Sigmoid colon (tissue), 7 donors: Measurements from ENCODE around the gene ZNF593OS. TPM values are rescaled to one million over a fixed set of nuclear protein-coding genes. Genes with fewer than 3 reads are reported as not detected.

Experiments
- DNase-seq: peaks from one replicate; pipeline ENCODE4 v3.0.0-alpha.2; 2019
- H3K27ac ChIP-seq, 4 donors: fragments of 200-600 bp; sonication (generic); one replicate each; pipeline ENCODE4 v1.5.1; 2016 to 2019; ENCODE audit warnings: mild to moderate bottlenecking in 1 of 4
- H3K27me3 ChIP-seq, 3 donors: fragments of 200-600 bp; sonication (generic); one replicate each; pipeline ENCODE4 v1.5.1; 2019; ENCODE audit warnings: mild to moderate bottlenecking in 1 of 3
- H3K36me3 ChIP-seq, 4 donors: fragments of 200-600 bp; sonication (generic); one replicate each; pipeline ENCODE4 v1.5.1; 2016 to 2019
- H3K4me1 ChIP-seq, 4 donors: fragments of 200-600 bp; sonication (generic); one replicate each; pipeline ENCODE4 v1.5.1; 2017 to 2019
- H3K4me3 ChIP-seq, 4 donors: fragments of 200-600 bp; sonication (generic); one replicate each; pipeline ENCODE4 v1.5.1; 2017 to 2019; ENCODE audit warnings: mild to moderate bottlenecking in 2 of 4, moderate library complexity in 1 of 4
- H3K9me3 ChIP-seq, 4 donors: fragments of 200-600 bp in 3 of 4; sonication (generic) in 3 of 4; one replicate each; pipeline versions ENCODE4 v1.5.1 to v1.6.1; 2013 to 2019
- EP300 ChIP-seq, 4 donors: sonication (generic); formaldehyde crosslinking; IDR thresholded peaks; one replicate each; pipeline ENCODE4 v1.6.1; 2017; ENCODE audit warnings: antibody characterized with exemption in 4 of 4
- POLR2A ChIP-seq, 2 donors: fragments of 450-650 bp; IDR thresholded peaks; one replicate each; pipeline ENCODE4 v1.6.1; 2016; ENCODE audit warnings: antibody characterized with exemption in 2 of 2, mild to moderate bottlenecking in 2 of 2, moderate library complexity in 2 of 2
- POLR2AphosphoS5 ChIP-seq, 4 donors: sonication (generic); formaldehyde crosslinking; IDR thresholded peaks; one replicate each; pipeline ENCODE4 v1.6.1; 2017; ENCODE audit warnings: antibody characterized with exemption in 4 of 4
- WGBS, 2 donors: extraction: QIAGEN DNeasy Blood & Tissue Kit; methylation state at CpG; one replicate each; pipeline ENCODE4 v1.1.7; 2013; 5-methylcytosine and 5-hydroxymethylcytosine counted together
- intact Hi-C: fragments of 100-400 bp; cut with DNase I; formaldehyde crosslinking; loops from one replicate; pipeline ENCODE4 v1.15.1; 2023
- polyA plus RNA-seq, 3 donors: library from polyadenylated mRNA; stranded (reverse); fragments of 200-250 nt; gene quantifications; one replicate each; pipeline ENCODE4 v1.2.3, GENCODE V29; 2013
- total RNA-seq, 4 donors: library from RNA; depleted of rRNA; stranded (reverse); fragments of >200 nt; gene quantifications; one replicate each; pipeline ENCODE4 v1.1.0, GENCODE V29; 2016
- TF ChIP-seq, protein P1 (sequence below), 4 experiments: fragments of 450-650 bp in 3 of 4; fragments of 200-600 bp in 1 of 4; IDR thresholded peaks; one replicate each; pipeline ENCODE4 v1.5.1; 2016 to 2019; ENCODE audit warnings: antibody characterized with exemption in 4 of 4, mild to moderate bottlenecking in 3 of 4, moderate library complexity in 2 of 4
- donor health status: healthy with polysubstance abuse.
- donor health status: Bipolar disorder and iron deficiency.
- donor health status: healthy.

Gene ZNF593OS
- total and polyA plus RNA-seq, 7 donors: 0.13 TPM; not detected in 6

GRCh38 chr1:26195805-26196204, 24.2 kb upstream of the ZNF593OS start:
- TF ChIP-seq EP300 (IDR thresholded peaks at IDR 0.05) (no peak), POLR2A (IDR thresholded peaks at IDR 0.05) (no peak), POLR2AphosphoS5 (IDR thresholded peaks at IDR 0.05) (no peak)
- TF ChIP-seq, protein P1, sequence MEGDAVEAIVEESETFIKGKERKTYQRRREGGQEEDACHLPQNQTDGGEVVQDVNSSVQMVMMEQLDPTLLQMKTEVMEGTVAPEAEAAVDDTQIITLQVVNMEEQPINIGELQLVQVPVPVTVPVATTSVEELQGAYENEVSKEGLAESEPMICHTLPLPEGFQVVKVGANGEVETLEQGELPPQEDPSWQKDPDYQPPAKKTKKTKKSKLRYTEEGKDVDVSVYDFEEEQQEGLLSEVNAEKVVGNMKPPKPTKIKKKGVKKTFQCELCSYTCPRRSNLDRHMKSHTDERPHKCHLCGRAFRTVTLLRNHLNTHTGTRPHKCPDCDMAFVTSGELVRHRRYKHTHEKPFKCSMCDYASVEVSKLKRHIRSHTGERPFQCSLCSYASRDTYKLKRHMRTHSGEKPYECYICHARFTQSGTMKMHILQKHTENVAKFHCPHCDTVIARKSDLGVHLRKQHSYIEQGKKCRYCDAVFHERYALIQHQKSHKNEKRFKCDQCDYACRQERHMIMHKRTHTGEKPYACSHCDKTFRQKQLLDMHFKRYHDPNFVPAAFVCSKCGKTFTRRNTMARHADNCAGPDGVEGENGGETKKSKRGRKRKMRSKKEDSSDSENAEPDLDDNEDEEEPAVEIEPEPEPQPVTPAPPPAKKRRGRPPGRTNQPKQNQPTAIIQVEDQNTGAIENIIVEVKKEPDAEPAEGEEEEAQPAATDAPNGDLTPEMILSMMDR (IDR thresholded peaks at IDR 0.05): no peak

GRCh38 chr1:26191739-26192138, 20.1 kb upstream of the ZNF593OS start:
- H3K4me3 ChIP-seq: no peak overlapping the region
- 38 to 65% methylated on average over 3 of the region's 3 CpGs for WGBS, 2 donors
- no peaks in the 10 kb centered on the region for H3K27me3 ChIP-seq
- TF ChIP-seq POLR2A (IDR thresholded peaks at IDR 0.05) (no peak), EP300 (IDR thresholded peaks at IDR 0.05) (no peak), POLR2AphosphoS5 (IDR thresholded peaks at IDR 0.05) (no peak)
- TF ChIP-seq, protein P1 (IDR thresholded peaks at IDR 0.05): no peak
- DNase-seq: no peak
- H3K9me3 ChIP-seq: no peaks in the 10 kb centered on the region
- H3K27ac ChIP-seq: no peak overlapping the region
- intact Hi-C loops: no loop called here
- H3K4me1 ChIP-seq: no peaks in the 10 kb centered on the region
- H3K36me3 ChIP-seq: no peaks in the 10 kb centered on the region

More at GRCh38 chr1:26195805-26196204, 24.2 kb upstream of the ZNF593OS start:
- no peaks in the 10 kb centered on the region for H3K36me3 ChIP-seq
- H3K4me3 ChIP-seq: no peak overlapping the region
- H3K9me3 ChIP-seq: no peaks in the 10 kb centered on the region
- WGBS, 2 donors: 62 to 84% methylated on average over 3 of the region's 3 CpGs
- H3K27ac ChIP-seq: no peak overlapping the region
- no peaks in the 10 kb centered on the region for H3K4me1 ChIP-seq
- H3K27me3 ChIP-seq: peaks cover 0 to 3% (median 0%) of the 10 kb centered on the region in 3 donors
- no peak for DNase-seq
- intact Hi-C loops: no loop called here

GRCh38 chr1:26190373-26190987, 18.8 kb upstream of the ZNF593OS start, which contains the start of gene CATSPER4:
CATSPER4 (plus strand) TSS chr1:26190602; CDS start chr1:26190628, 26 bp downstream.
- Histone ChIP-seq H3K9me3 (no peaks in the 10 kb centered on the region), H3K27me3 (no peaks in the 10 kb centered on the region), H3K4me1 (no peaks in the 10 kb centered on the region), H3K36me3 (no peaks in the 10 kb centered on the region), H3K27ac (no peak within 1 kb of the TSS), H3K4me3 (no peak within 1 kb of the TSS)
- WGBS, 2 donors: 62 to 64% methylated on average over 16 of the region's 16 CpGs
- TF ChIP-seq, protein P1 (IDR thresholded peaks at IDR 0.05): no peak
- TF ChIP-seq POLR2AphosphoS5 (IDR thresholded peaks at IDR 0.05) (no peak), POLR2A (IDR thresholded peaks at IDR 0.05) (no peak), EP300 (IDR thresholded peaks at IDR 0.05) (no peak)
- intact Hi-C loops: no loop called here
- no peak for DNase-seq

DNA sequence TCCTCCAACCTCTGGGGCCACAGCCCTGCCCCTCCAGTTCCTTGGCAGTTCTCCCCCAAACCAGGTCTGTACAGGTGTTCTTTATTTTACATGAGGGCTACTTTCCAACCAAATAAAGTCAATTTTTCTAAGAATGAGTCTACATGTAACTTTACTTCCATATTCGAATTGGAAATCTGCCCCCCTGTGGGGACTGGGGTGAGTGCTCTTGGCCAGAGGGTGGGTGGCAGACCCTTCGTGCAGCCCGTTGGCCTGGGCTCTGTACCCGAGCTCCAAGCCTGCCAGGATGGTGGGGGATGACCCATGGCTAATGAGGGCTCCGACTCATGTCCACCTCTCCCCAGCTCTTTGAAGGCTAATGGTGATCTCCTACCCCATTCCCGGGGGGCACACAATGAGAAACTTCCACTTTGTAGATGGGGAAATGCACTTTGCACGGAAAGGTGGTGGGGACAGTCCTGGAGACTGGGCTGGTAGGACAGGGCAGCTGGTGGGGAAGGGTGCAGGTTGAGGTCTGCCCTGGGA, 18.2 kb upstream of the ZNF593OS start:
- intact Hi-C loops: no loop called here
- Histone ChIP-seq H3K27ac (no peak overlapping the region), H3K27me3 (no peaks in the 10 kb centered on the region), H3K9me3 (no peaks in the 10 kb centered on the region), H3K4me1 (no peaks in the 10 kb centered on the region), H3K4me3 (no peak overlapping the region), H3K36me3 (no peaks in the 10 kb centered on the region)
- 84 to 88% methylated on average over 7 of the region's 7 CpGs for WGBS, 2 donors
- no peak for DNase-seq
- TF ChIP-seq POLR2AphosphoS5 (IDR thresholded peaks at IDR 0.05) (no peak), EP300 (IDR thresholded peaks at IDR 0.05) (no peak), POLR2A (IDR thresholded peaks at IDR 0.05) (no peak)
- TF ChIP-seq, protein P1 (IDR thresholded peaks at IDR 0.05): no peak
